ENCODE data around the gene UPK1A. TPM values are rescaled to one million over a fixed set of nuclear protein-coding genes. Genes with fewer than 3 reads are reported as not detected.
"Not testable (repeated sequence)": the region's sequence is repeated elsewhere in the genome, so short reads cannot be mapped to it uniquely, and the experiment has no call there.

The UPK1A gene
- total RNA-seq, 3 donors from 2014 or later: not detected

- intact Hi-C loops (cut with DNase I; ENCODE audit: low total_unique reads): no loop called here
- DNase-seq (ENCODE audit: low spot score in 2 of 2): no peak
- no peak overlapping the region for H3K4me3 ChIP-seq
- TF ChIP-seq CTCF (IDR thresholded peaks at IDR 0.05): no peak
- TF ChIP-seq POLR2AphosphoS5 (IDR thresholded peaks at IDR 0.05): no peak
- no peak for TF ChIP-seq POLR2A (IDR thresholded peaks at IDR 0.05)
- no peaks in the 10 kb centered on the region for H3K4me1 ChIP-seq
- H3K27ac ChIP-seq: no peak overlapping the region
- no peaks in the 10 kb centered on the region for H3K27me3 ChIP-seq
- no peaks in the 10 kb centered on the region for H3K36me3 ChIP-seq
- H3K9me3 ChIP-seq: no peaks in the 10 kb centered on the region
These were observed 23.5 kb downstream of the UPK1A start for GRCh38 chr19:35689836-35690235.

- H3K27ac ChIP-seq; H3K36me3 ChIP-seq; H3K4me1 ChIP-seq; DNase-seq (ENCODE audit: low spot score in 2 of 2); H3K4me3 ChIP-seq; H3K27me3 ChIP-seq; intact Hi-C loops (cut with DNase I; ENCODE audit: low total_unique reads); H3K9me3 ChIP-seq: not testable (repeated sequence)
These were observed 24.8 kb downstream of the UPK1A start for GRCh38 chr19:35691106-35691505.

GRCh38 chr19:35692010-35692409 is 25.7 kb downstream of the UPK1A start:
- no peak for DNase-seq (ENCODE audit: low spot score in 2 of 2)

GRCh38 chr19:35693422-35693821 is 27.1 kb downstream of the UPK1A start:
- TF ChIP-seq POLR2AphosphoS5 (IDR thresholded peaks at IDR 0.05): no peak
- no peak for TF ChIP-seq CTCF (IDR thresholded peaks at IDR 0.05)
- no peak for TF ChIP-seq POLR2A (IDR thresholded peaks at IDR 0.05)
- H3K27ac ChIP-seq: no peak overlapping the region

More at GRCh38 chr19:35692010-35692409, 25.7 kb downstream of the UPK1A start:
- no peak overlapping the region for H3K4me3 ChIP-seq
- no peaks in the 10 kb centered on the region for H3K4me1 ChIP-seq
- no peak overlapping the region for H3K27ac ChIP-seq
- H3K36me3 ChIP-seq: no peaks in the 10 kb centered on the region
- intact Hi-C loops (cut with DNase I; ENCODE audit: low total_unique reads): no loop called here
- H3K27me3 ChIP-seq: no peaks in the 10 kb centered on the region
- H3K9me3 ChIP-seq: no peaks in the 10 kb centered on the region
- TF ChIP-seq CTCF (IDR thresholded peaks at IDR 0.05) (no peak), POLR2A (IDR thresholded peaks at IDR 0.05) (no peak), POLR2AphosphoS5 (IDR thresholded peaks at IDR 0.05) (no peak)

GRCh38 chr19:35693835-35694599 is 27.7 kb downstream of the UPK1A start:
- Histone ChIP-seq H3K4me1 (no peaks in the 10 kb centered on the region), H3K27ac (no peak overlapping the region), H3K4me3 (no peak overlapping the region), H3K9me3 (no peaks in the 10 kb centered on the region), H3K36me3 (no peaks in the 10 kb centered on the region), H3K27me3 (no peaks in the 10 kb centered on the region)
- TF ChIP-seq POLR2AphosphoS5 (IDR thresholded peaks at IDR 0.05) (peak in 1 of 3 donors; percentile 40), POLR2A (IDR thresholded peaks at IDR 0.05) (no peak), CTCF (IDR thresholded peaks at IDR 0.05) (peak; percentile 84 to 97 (median 95))
- intact Hi-C loops (cut with DNase I; ENCODE audit: low total_unique reads): no loop called here
- DNase-seq (ENCODE audit: low spot score in 2 of 2): peak; percentile 72 to 83

More at GRCh38 chr19:35693422-35693821, 27.1 kb downstream of the UPK1A start:
- Histone ChIP-seq H3K9me3 (no peaks in the 10 kb centered on the region), H3K27me3 (no peaks in the 10 kb centered on the region), H3K36me3 (no peaks in the 10 kb centered on the region), H3K4me1 (no peaks in the 10 kb centered on the region), H3K4me3 (no peak overlapping the region)
- intact Hi-C loops (cut with DNase I; ENCODE audit: low total_unique reads): no loop called here
- DNase-seq (ENCODE audit: low spot score in 2 of 2): no peak

Data from breast epithelium (tissue), 4 donors.